HepG2 (cell line): ENCODE data around the gene RBM41. TPM values are rescaled to one million over a fixed set of nuclear protein-coding genes. Genes with fewer than 3 reads are reported as not detected.

Source experiments
- ATAC-seq: fragments of 200-7000 bp; cut with Tn5 transposase; 3 replicates; pipeline ENCODE4 v1.9.1; 2020; ENCODE audit warnings: mild to moderate bottlenecking, moderate library complexity
- BruUV-seq: library from RNA; stranded (reverse); fragments of 400-500 nt; replicated peaks from 2 replicates; lab custom pipeline; 2021; lab: Mats Ljungman, UMichigan
- CTCF ChIA-PET: fragments of 300-600 bp; formaldehyde crosslinking; extraction: SDS; loops from one replicate; lab custom pipeline; 2021; ENCODE audit warnings: low total read pairs, inconsistent platforms, low intra/inter-chr PET ratio; lab: Yijun Ruan, JAX
- POLR2A ChIA-PET: fragments of 350-600 bp; sonication (Branson Sonifier 250); formaldehyde crosslinking; loops from one replicate; lab custom pipeline; 2020; ENCODE audit warnings: antibody characterized with exemption, inconsistent platforms; lab: Yijun Ruan, JAX
- DNase-seq: peaks from one replicate; pipeline ENCODE4 v3.0.0-alpha.2; 2015; ENCODE audit warnings: low spot score
- FAIRE-seq: peaks from 3 replicates; lab custom pipeline; 2011; peaks lifted over from hg19 to GRCh38; lab: Jason Lieb, UNC
- H2AFZ ChIP-seq: one replicate; pipeline ENCODE4 v1.6.1; 2011; ENCODE audit warnings: low read length, inconsistent platforms
- H3K27ac ChIP-seq: fragments of 300-600 bp; 3 replicates; pipeline ENCODE4 v1.8.0; 2011; ENCODE audit warnings: mixed run types, mild to moderate bottlenecking, mixed read lengths, low read length, inconsistent platforms; ENCODE audit not compliant: insufficient read depth; ENCODE audit errors: extremely low read length
- H3K27me3 ChIP-seq, 2 experiments: fragments of 200-600 bp in 1 of 2; 2 replicates in 1 of 2; 3 replicates in 1 of 2; pipeline versions ENCODE4 v1.6.0 to v1.8.0; 2011; ENCODE audit warnings: low read length in 2 of 2, mild to moderate bottlenecking in 2 of 2, moderate library complexity in 2 of 2, inconsistent platforms in 1 of 2; ENCODE audit not compliant: insufficient read depth in 2 of 2, control insufficient read depth in 1 of 2
- H3K36me3 ChIP-seq, 2 experiments: fragments of 200-600 bp in 1 of 2; replicated peaks in 1 of 2; 2 replicates in 1 of 2; 3 replicates in 1 of 2; pipeline versions ENCODE4 v1.5.1 to v1.8.0; 2011; ENCODE audit warnings: low read length in 2 of 2, inconsistent platforms in 1 of 2; ENCODE audit not compliant: insufficient read depth in 2 of 2, control insufficient read depth in 1 of 2
- H3K4me1 ChIP-seq: 2 replicates; pipeline ENCODE4 v1.5.1; 2012; ENCODE audit warnings: low read length, inconsistent platforms; ENCODE audit not compliant: insufficient read depth
- H3K4me2 ChIP-seq: 2 replicates; pipeline ENCODE4 v1.6.0; 2011; ENCODE audit warnings: low read depth, low read length, inconsistent platforms
- H3K4me3 ChIP-seq, 3 experiments: fragments of 200-600 bp in 1 of 3; sonication (generic), shearing (Covaris generic) in 1 of 3; replicated peaks in 1 of 3; 2 replicates each; pipeline ENCODE4 v1.5.1; 2011 to 2016; ENCODE audit warnings: low read length in 3 of 3, inconsistent platforms in 2 of 3, low read depth in 2 of 3, mild to moderate bottlenecking in 2 of 3, control low read depth in 1 of 3, mixed read lengths in 1 of 3; ENCODE audit not compliant: insufficient read depth in 1 of 3
- H3K79me2 ChIP-seq: one replicate; pipeline ENCODE4 v1.6.1; 2011; ENCODE audit warnings: low read length, inconsistent platforms; ENCODE audit not compliant: insufficient read depth
- H3K9ac ChIP-seq: 2 replicates; pipeline ENCODE4 v1.6.0; 2011; ENCODE audit warnings: mild to moderate bottlenecking, low read depth, low read length, inconsistent platforms; ENCODE audit not compliant: insufficient read depth
- H3K9me3 ChIP-seq: 2 replicates; pipeline ENCODE4 v1.5.1; 2012; ENCODE audit warnings: mild to moderate bottlenecking, low read length
- H4K20me1 ChIP-seq: 2 replicates; pipeline ENCODE4 v1.6.0; 2011; ENCODE audit warnings: inconsistent platforms, mild to moderate bottlenecking, low read length, moderate library complexity; ENCODE audit not compliant: insufficient read depth
- FOSL2 ChIP-seq: sonication (generic); formaldehyde crosslinking; IDR thresholded peaks from 2 replicates; pipeline ENCODE4 v1.4.0; 2020; ENCODE audit warnings: missing genetic modification reagents
- FOXO1 ChIP-seq: sonication (generic); formaldehyde crosslinking; IDR thresholded peaks from 2 replicates; pipeline ENCODE4 v1.4.0; 2020; ENCODE audit warnings: missing genetic modification reagents
- MXD4 ChIP-seq: IDR thresholded peaks from 2 replicates; pipeline ENCODE4 v1.6.1; 2016; ENCODE audit warnings: mild to moderate bottlenecking, missing biosample characterization, missing genetic modification reagents
- NFKBIZ ChIP-seq: IDR thresholded peaks from 2 replicates; pipeline ENCODE4 v1.6.1; 2018; ENCODE audit warnings: missing genetic modification reagents, missing compliant biosample characterization
- NR2F2 ChIP-seq: IDR thresholded peaks from 2 replicates; pipeline ENCODE4 v1.6.1; 2012; ENCODE audit warnings: low read depth, inconsistent platforms, borderline replicate concordance
- PLRG1 ChIP-seq: fragments of 450-650 bp; conservative IDR thresholded peaks from 2 replicates; pipeline ENCODE4 v1.6.1; 2016
- THAP8 ChIP-seq: sonication (generic); formaldehyde crosslinking; IDR thresholded peaks from 2 replicates; pipeline ENCODE4 v1.5.1; 2020; ENCODE audit warnings: missing genetic modification reagents, mild to moderate bottlenecking, borderline replicate concordance
- ZNF24 ChIP-seq: fragments of 450-650 bp; IDR thresholded peaks from 2 replicates; pipeline ENCODE4 v1.6.1; 2017; ENCODE audit warnings: antibody characterized with exemption, mild to moderate bottlenecking
- ZNF407 ChIP-seq: sonication (generic); formaldehyde crosslinking; IDR thresholded peaks from one replicate; pipeline ENCODE4 v1.5.1; 2020; ENCODE audit warnings: mild to moderate bottlenecking, missing genetic modification reagents; ENCODE audit errors: not compliant biosample characterization
- WGBS: methylation state at CpG from one replicate; pipeline ENCODE4 v1.1.6; 2017; ENCODE audit warnings: low lambda C conversion rate; 5-methylcytosine and 5-hydroxymethylcytosine counted together
- in situ Hi-C: cut with HindIII; loops from 2 replicates; pipeline ENCODE4 v1.10.0; 2017; ENCODE audit warnings: low pct_unique_long_range_greater_than_20kb; ENCODE audit not compliant: extremely low pct_ligation_motif_present
- intact Hi-C: fragments of 100-400 bp; cut with micrococcal nuclease; formaldehyde crosslinking; loops from one replicate; pipeline ENCODE4 v1.10.0; 2022; ENCODE audit not compliant: unreplicated experiment
- polyA plus RNA-seq, 8 experiments: library from polyadenylated mRNA; depleted of rRNA in 3 of 8; stranded (reverse) in 7 of 8; unstranded in 1 of 8; fragments of >200 nt; fragmentation: Illumina TruSeq in 4 of 8; extraction: Trizol in 4 of 8; gene quantifications; 2 replicates each; pipeline versions ENCODE4 v1.2.1 to v1.2.3, GENCODE V29; 2011 to 2016; ENCODE audit warnings: low read depth in 4 of 8, missing spikeins in 1 of 8, mixed read lengths in 1 of 8; ENCODE audit not compliant: insufficient read depth in 1 of 8
- total RNA-seq, 5 experiments: library from RNA; depleted of rRNA; stranded (reverse); fragments of >200 nt; fragmentation: Illumina TruSeq; extraction: Trizol; gene quantifications; 2 replicates each; pipeline ENCODE4 v1.2.3, GENCODE V29; 2016; ENCODE audit warnings: low read depth in 1 of 5

Gene RBM41
- total and polyA plus RNA-seq, 2 of the 13 experiments (the other 11 are each of a cell fraction or from before 2014, with no cell fraction given): 6.5 to 15.4 TPM

GRCh38 chrX:107154787-107155620 lies 36.4 kb upstream of the RBM41 start:
- no peaks in the 10 kb centered on the region for H3K4me1 ChIP-seq
- H3K4me2 ChIP-seq: no peak overlapping the region
- H3K79me2 ChIP-seq: no peaks in the 10 kb centered on the region
- no peaks in the 10 kb centered on the region for H3K27me3 ChIP-seq
- ATAC-seq (no peak), FAIRE-seq (no peak), DNase-seq (peak; percentile 18)
- no peak overlapping the region for H3K4me3 ChIP-seq
- ChIA-PET CTCF (no interaction called here), POLR2A (no interaction called here)
- H3K36me3 ChIP-seq: no peaks in the 10 kb centered on the region
- no peak overlapping the region for H3K27ac ChIP-seq
- no peak overlapping the region for H3K9ac ChIP-seq
- 83% methylated on average over 2 of the region's 6 CpGs for WGBS
- intact Hi-C loops: no loop called here
- no peak overlapping the region for H2AFZ ChIP-seq
- no peak for TF ChIP-seq FOXO1 (CRISPR knock-in tag)
- TF ChIP-seq FOSL2: peak; percentile 23; the same call in 1 of the 2 replicates
- no peaks in the 10 kb centered on the region for H3K9me3 ChIP-seq
- no peaks in the 10 kb centered on the region for H4K20me1 ChIP-seq
- in situ Hi-C loops: no loop called here
- no TSS peak for BruUV-seq

- no peak overlapping the region for H2AFZ ChIP-seq
- no peak for DNase-seq
- H4K20me1 ChIP-seq: no peaks in the 10 kb centered on the region
- no peak overlapping the region for H3K4me2 ChIP-seq
- WGBS: 90% methylated on average over 5 of the region's 5 CpGs
- H3K4me1 ChIP-seq: no peaks in the 10 kb centered on the region
- H3K4me3 ChIP-seq: no peak overlapping the region
- BruUV-seq: no TSS peak
- H3K9ac ChIP-seq: no peak overlapping the region
- H3K79me2 ChIP-seq: no peaks in the 10 kb centered on the region
- in situ Hi-C loops: no loop called here
- no peaks in the 10 kb centered on the region for H3K36me3 ChIP-seq
- intact Hi-C loops: no loop called here
- ChIA-PET CTCF (no interaction called here), POLR2A (no interaction called here)
- no peaks in the 10 kb centered on the region for H3K9me3 ChIP-seq
- H3K27me3 ChIP-seq: no peaks in the 10 kb centered on the region
- FAIRE-seq: no peak
- ATAC-seq: no peak
- H3K27ac ChIP-seq: no peak overlapping the region
- no peak for TF ChIP-seq ZNF24
- TF ChIP-seq ZNF407 (CRISPR knock-in tag): no peak
- TF ChIP-seq PLRG1: no peak
- TF ChIP-seq MXD4: no peak
- TF ChIP-seq THAP8 (CRISPR knock-in tag): no peak
- TF ChIP-seq NFKBIZ (CRISPR knock-in tag): no peak
- TF ChIP-seq NR2F2: no peak
Observed at GRCh38 chrX:107153005-107153404, 34.4 kb upstream of the RBM41 start.
